HepG2 (cell line): ENCODE data around the gene ACOXL. TPM values are rescaled to one million over a fixed set of nuclear protein-coding genes. Genes with fewer than 3 reads are reported as not detected.

Experiments
- BCL3 ChIP-seq: sonication (generic); formaldehyde crosslinking; IDR thresholded peaks from 2 replicates; pipeline ENCODE4 v1.5.1; 2020; ENCODE audit warnings: mild to moderate bottlenecking, missing genetic modification reagents, moderate library complexity
- CBX2 ChIP-seq, 2 experiments: fragments of 200-600 bp in 1 of 2; sonication (generic); formaldehyde crosslinking in 1 of 2; IDR thresholded peaks; 2 replicates each; pipeline versions ENCODE4 v1.7.0 to v1.8.1; 2018 to 2022; ENCODE audit warnings: low read depth in 2 of 2, low read length in 1 of 2, mild to moderate bottlenecking in 1 of 2, missing genetic modification reagents in 1 of 2
- ESRRA ChIP-seq: sonication (generic); formaldehyde crosslinking; IDR thresholded peaks from 2 replicates; pipeline ENCODE4 v1.5.1; 2020; ENCODE audit warnings: mild to moderate bottlenecking, low read depth, missing genetic modification reagents
- GATAD1 ChIP-seq: IDR thresholded peaks from 2 replicates; pipeline ENCODE4 v1.6.1; 2016; ENCODE audit warnings: missing genetic modification reagents, missing compliant biosample characterization
- GLMP ChIP-seq: sonication (generic); formaldehyde crosslinking; IDR thresholded peaks from 2 replicates; pipeline ENCODE4 v1.9.0; 2021; ENCODE audit warnings: missing genetic modification reagents, mild to moderate bottlenecking, borderline replicate concordance
- HOXA7 ChIP-seq: sonication (generic); formaldehyde crosslinking; IDR thresholded peaks from 2 replicates; pipeline ENCODE4 v1.8.1; 2022; ENCODE audit warnings: mild to moderate bottlenecking, missing genetic modification reagents, moderate library complexity
- MATR3 ChIP-seq: sonication (generic); formaldehyde crosslinking; IDR thresholded peaks from 2 replicates; pipeline ENCODE4 v1.4.0; 2020; ENCODE audit warnings: missing genetic modification reagents
- MBNL3 ChIP-seq: fragments of 250-450 bp; sonication (Bioruptor Pico); conservative IDR thresholded peaks from 2 replicates; pipeline ENCODE4 v1.8.0; 2022; ENCODE audit warnings: mild to moderate bottlenecking, inconsistent platforms
- SCMH1 ChIP-seq: sonication (generic); formaldehyde crosslinking; IDR thresholded peaks from 2 replicates; pipeline ENCODE4 v1.9.0; 2021; ENCODE audit warnings: missing genetic modification reagents, mild to moderate bottlenecking, borderline replicate concordance
- TRIM22 ChIP-seq: fragments of 450-650 bp; IDR thresholded peaks from 2 replicates; pipeline ENCODE4 v1.6.1; 2017
- YEATS2 ChIP-seq: sonication (generic); formaldehyde crosslinking; IDR thresholded peaks from 2 replicates; pipeline ENCODE4 v1.4.0; 2020; ENCODE audit warnings: missing genetic modification reagents, borderline replicate concordance
- ZNF256 ChIP-seq: sonication (generic); formaldehyde crosslinking; conservative IDR thresholded peaks from 2 replicates; pipeline ENCODE4 v1.4.0; 2020; ENCODE audit warnings: missing genetic modification reagents
- ZNF318 ChIP-seq: sonication (generic); formaldehyde crosslinking; IDR thresholded peaks from 2 replicates; pipeline ENCODE4 v1.4.0; 2020; ENCODE audit warnings: mild to moderate bottlenecking, missing genetic modification reagents
- ZNF350 ChIP-seq: sonication (generic); formaldehyde crosslinking; IDR thresholded peaks from 2 replicates; pipeline ENCODE4 v1.4.0; 2020; ENCODE audit warnings: mild to moderate bottlenecking, low read depth, missing genetic modification reagents, borderline replicate concordance
- ZNF563 ChIP-seq: sonication (generic); formaldehyde crosslinking; IDR thresholded peaks from 2 replicates; pipeline ENCODE4 v1.8.0; 2022; ENCODE audit warnings: mild to moderate bottlenecking, moderate library complexity, missing genetic modification reagents
- ZSCAN29 ChIP-seq: sonication (generic); formaldehyde crosslinking; conservative IDR thresholded peaks from 2 replicates; pipeline ENCODE4 v1.4.0; 2020; ENCODE audit warnings: mild to moderate bottlenecking, missing genetic modification reagents
- polyA plus RNA-seq, 8 experiments: library from polyadenylated mRNA; depleted of rRNA in 3 of 8; stranded (reverse) in 7 of 8; unstranded in 1 of 8; fragments of >200 nt; fragmentation: Illumina TruSeq in 4 of 8; extraction: Trizol in 4 of 8; gene quantifications; 2 replicates each; pipeline versions ENCODE4 v1.2.1 to v1.2.3, GENCODE V29; 2011 to 2016; ENCODE audit warnings: low read depth in 4 of 8, missing spikeins in 1 of 8, mixed read lengths in 1 of 8; ENCODE audit not compliant: insufficient read depth in 1 of 8
- total RNA-seq, 5 experiments: library from RNA; depleted of rRNA; stranded (reverse); fragments of >200 nt; fragmentation: Illumina TruSeq; extraction: Trizol; gene quantifications; 2 replicates each; pipeline ENCODE4 v1.2.3, GENCODE V29; 2016; ENCODE audit warnings: low read depth in 1 of 5

ACOXL gene
- total and polyA plus RNA-seq, 2 of the 13 experiments (the other 11 are each of a cell fraction or from before 2014, with no cell fraction given), result not detected

GRCh38 chr2:111122631-111123421 lies 390.5 kb downstream of the ACOXL start (continued):
- TF ChIP-seq CBX2 (IDR thresholded peaks at IDR 0.05; ENCODE audit: low read depth, low read length) (no peak), CBX2 (CRISPR knock-in tag; IDR thresholded peaks at IDR 0.05; ENCODE audit: low read depth) (no peak), BCL3 (CRISPR knock-in tag) (peak; percentile 11; the same call in 1 of the 2 replicates), TRIM22 (no peak), ESRRA (CRISPR knock-in tag) (no peak; the same call in 1 of the 2 replicates), ZNF563 (CRISPR knock-in tag) (no peak), GATAD1 (CRISPR knock-in tag) (no peak), ZNF318 (no peak), GLMP (CRISPR knock-in tag) (no peak), HOXA7 (no peak), ZSCAN29 (CRISPR knock-in tag) (0 out of 2 replicates have a peak, but pooled peaks have one; percentile 40), ZNF256 (no peak), SCMH1 (CRISPR knock-in tag) (no peak), YEATS2 (peak; percentile 21; the same call in 1 of the 2 replicates), MATR3 (CRISPR knock-in tag) (no peak), ZNF350 (peak; percentile 38; the same call in 1 of the 2 replicates), MBNL3 (CRISPR knock-in tag) (no peak)
